Activated CD4-positive, alpha-beta T cell treated with anti-CD3 and anti-CD28 coated beads, Interleukin-2, amount 50 U/mL, for 24 hours (primary cell): ENCODE measurements around the gene GABARAPL2.
"Not testable (repeated sequence)": the region's sequence is repeated elsewhere in the genome, so short reads cannot be mapped to it uniquely, and the experiment has no call there.

Experiments
- DNase-seq, 2 donors: peaks; one replicate each; pipeline ENCODE4 v3.0.0-alpha.2; 2020; ENCODE audit warnings: low read depth in 1 of 2, low spot score in 1 of 2

The GABARAPL2 gene

DNA sequence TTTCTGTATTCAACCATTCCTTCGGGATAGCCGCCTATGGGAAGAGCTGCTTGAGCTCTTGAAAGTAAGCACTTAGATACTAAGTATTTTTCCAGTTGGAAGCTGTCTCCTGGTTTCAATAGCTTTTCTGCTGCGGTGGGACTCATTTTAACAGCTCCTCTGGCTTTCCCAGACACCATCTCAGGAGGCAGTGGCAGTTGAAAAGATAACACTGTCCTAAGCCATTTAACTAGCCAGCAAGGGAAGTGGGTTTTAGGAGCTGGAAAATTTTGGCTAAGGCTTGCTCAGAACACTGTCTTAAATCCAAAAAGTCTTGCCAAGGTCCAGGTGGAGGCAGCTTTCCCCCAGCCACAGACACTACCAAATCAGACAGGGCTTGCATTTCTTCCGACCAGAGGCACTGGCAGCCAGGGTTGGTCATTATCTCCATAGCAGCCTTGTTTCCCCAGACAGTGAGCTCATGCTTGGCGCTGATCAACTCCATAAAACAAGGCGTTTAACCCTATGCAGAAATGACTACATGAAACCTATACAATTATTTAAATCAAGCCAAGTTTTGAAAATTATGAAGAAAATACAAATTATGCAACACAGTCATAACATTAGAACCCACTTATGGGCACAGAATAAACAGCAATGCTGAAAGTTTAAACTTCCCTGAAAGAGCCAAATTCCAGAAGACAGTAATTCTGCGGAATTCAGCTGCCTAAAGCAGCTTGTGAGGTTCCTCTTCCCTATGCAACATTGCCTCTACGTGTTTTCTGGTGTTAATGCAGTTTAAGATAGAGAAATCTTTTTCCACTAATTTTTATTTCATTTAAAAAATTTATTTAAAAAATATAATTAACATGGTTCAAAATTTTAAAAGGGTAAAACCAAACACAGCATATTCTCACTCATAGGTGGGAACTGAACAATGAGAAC is 25.0 kb downstream of the GABARAPL2 start:
- DNase-seq: no peak

DNA sequence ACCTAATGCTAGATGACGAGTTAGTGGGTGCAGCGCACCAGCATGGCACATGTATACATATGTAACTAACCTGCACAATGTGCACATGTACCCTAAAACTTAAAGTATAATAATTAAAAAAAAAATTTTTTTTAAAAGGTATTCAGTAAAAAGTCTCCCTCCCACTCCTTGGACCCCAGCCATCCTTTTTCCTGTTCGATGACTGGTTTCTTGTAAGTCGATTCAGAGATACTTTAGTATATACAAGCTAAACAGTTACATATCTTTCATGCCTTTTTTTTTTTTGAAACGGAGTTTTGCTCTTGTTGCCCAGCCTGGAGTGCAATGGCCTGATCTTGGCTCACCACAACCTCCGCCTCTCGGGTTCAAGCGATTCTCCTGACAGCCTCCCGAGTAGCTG is 25.7 kb downstream of the GABARAPL2 start:
- DNase-seq: not testable (repeated sequence)

GRCh38 chr16:75593308-75593707 is 27.1 kb downstream of the GABARAPL2 start:
- no peak for DNase-seq

GRCh38 chr16:75593825-75594820 is 27.9 kb downstream of the GABARAPL2 start:
- no peak for DNase-seq

GRCh38 chr16:75599452-75600277 is 33.5 kb downstream of the GABARAPL2 start:
- no peak for DNase-seq

DNA sequence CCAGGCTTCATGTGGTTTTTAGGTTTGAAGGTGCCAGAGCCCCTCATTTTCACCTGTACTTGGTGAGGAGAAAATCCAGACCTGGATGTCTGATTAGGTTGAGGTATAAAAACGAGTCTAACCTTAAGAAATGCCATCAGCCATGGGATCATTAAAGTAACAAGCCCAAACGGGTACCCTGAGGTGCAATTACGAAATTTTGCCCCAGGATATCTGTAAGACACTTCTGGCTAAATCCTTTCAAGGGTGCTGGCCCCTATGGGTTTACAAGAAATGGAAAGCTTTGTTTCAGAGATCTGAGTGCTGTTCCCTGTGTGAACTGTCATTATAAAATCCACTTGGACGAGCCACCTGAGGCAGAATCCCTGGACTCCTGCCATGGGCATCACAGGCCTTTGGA is 37.1 kb downstream of the GABARAPL2 start:
- DNase-seq: no peak

DNA sequence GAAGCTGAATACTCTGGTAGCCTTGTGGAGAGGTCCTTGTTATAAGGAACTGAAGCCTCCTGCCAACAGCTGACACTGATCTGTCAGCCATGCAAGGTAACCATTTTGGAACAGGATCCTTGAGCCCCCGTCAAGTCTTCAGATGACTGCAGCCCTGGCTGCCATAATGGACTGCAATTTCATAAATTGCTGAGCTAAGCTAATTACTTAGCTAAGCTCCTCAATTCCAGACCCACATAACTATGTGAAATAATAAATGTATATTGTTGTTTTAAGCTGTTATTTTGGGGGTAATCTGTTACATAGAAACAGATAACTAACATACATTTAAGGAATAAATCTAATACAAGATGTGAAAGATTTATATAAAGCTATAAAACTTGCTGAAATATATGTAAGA is 40.3 kb downstream of the GABARAPL2 start:
- DNase-seq: no peak

- DNase-seq: no peak
These were observed 48.1 kb downstream of the GABARAPL2 start for GRCh38 chr16:75614066-75614897.

- no peak for DNase-seq
These were observed 49.4 kb downstream of the GABARAPL2 start for GRCh38 chr16:75615619-75616018.

- DNase-seq: no peak
These were observed 50.4 kb downstream of the GABARAPL2 start for GRCh38 chr16:75616521-75617010.

DNA sequence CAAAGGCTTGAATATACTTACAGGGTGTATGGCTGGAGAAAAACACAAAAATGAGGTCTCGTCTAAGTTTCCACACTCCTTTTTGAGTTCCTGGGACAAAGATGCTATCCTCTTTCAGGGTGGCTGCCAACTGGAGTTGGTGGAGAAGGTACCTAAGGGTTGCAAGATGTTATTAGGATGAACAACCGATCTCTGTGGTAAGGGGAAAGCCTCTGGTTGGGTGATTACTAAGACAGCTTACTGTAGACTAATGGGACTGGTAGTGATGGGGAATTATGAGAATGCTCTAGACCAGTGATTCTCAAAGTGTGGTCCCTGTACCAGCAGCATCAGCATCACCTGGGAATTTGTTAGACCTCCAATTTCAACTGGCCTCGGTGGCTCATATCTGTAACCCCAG is 50.9 kb downstream of the GABARAPL2 start:
- no peak for DNase-seq

- no peak for DNase-seq
These were observed 52.6 kb downstream of the GABARAPL2 start for GRCh38 chr16:75618780-75619179.

DNA sequence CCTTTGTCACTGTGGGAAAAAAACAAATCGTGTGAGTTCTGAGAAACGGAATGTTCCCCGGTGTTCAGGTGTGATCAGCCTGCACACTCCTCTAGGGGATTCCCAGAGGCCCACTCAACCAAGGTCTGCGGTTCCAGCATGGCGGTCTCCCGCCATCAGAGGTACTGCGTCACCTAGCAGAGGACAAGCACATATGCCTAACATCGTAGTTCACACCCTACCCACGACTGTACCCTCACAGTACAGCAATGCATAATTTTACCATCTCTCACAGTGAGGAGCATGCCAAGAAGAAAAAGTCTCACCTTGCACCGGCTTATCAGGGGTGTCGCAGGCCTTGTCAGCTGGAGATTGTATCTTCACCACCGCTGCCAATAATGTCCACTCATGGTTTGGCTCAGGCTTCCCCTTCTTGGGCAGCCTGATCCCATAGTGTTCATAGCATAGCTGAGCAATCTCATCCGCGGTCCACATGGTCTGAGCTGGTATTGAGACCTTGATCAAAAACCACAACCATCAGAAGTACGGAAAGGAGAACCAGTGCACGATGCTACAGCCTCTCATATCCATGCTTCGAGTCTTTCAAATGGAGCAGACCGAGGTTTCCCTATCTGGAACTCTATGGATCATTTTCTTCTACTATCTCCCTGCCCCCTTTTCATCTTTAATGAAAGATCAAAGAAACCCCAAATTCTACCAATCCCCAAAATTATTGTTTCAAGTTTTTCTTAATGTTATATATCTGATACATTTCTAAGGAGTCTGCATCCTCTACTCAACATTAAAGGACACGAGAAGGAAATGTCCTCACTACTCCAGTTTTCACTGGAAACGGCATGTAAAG is 54.4 kb downstream of the GABARAPL2 start:
- DNase-seq: no peak

DNA sequence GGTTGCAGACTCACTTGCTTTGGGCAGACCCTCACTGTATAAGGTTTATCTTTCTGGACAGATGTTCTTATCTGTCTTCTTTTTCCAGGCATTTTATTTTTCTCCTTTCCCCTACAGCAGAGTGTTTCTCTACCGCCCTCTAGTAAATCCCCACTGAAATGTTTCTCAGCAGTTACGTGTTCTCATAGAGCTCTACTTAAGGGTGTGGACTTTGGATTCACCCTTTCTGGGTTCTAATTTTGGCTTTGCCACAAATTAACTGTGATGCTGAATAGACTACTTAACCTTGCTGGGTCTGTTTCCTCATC is 54.9 kb downstream of the GABARAPL2 start:
- DNase-seq: no peak

GRCh38 chr16:75622761-75623605 is 56.8 kb downstream of the GABARAPL2 start, which contains the start of gene ADAT1:
TSS of gene ADAT1 (minus strand) at chr16:75623281. CDS start at chr16:75620799, 2,482 bp downstream.
- DNase-seq: peak; percentile 92 to 96

DNA sequence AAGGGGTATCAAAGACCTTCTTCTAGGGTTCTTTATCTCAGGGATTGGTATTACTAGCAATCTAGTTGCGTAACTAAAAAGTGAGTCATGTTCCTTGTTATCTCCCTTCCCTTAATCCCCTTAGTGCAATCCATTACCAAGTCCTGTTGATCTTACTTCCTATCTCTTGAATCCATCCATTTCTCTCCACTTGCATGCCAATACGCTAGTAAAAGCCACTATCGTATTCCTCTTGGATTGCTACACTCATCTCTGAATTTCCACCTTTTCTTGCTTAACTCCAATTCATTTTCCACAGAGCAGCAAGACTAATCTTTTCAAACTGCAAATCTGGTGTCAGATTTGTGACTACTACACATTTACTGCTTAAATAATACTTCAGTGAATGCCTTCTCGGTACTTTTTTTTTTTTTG is 58.7 kb downstream of the GABARAPL2 start:
- DNase-seq: no peak

GRCh38 chr16:75626806-75627205 is 60.6 kb downstream of the GABARAPL2 start:
- no peak for DNase-seq
